ENCODE measurements around the gene DIPK1A.

GRCh38 chr1:92998821-92999220 is 37.6 kb upstream of the DIPK1A start:
- TF ChIP-seq CTCF (IDR thresholded peaks at IDR 0.05) (no peak), EZH2 (IDR thresholded peaks at IDR 0.05) (no peak), EZH2phosphoT487 (IDR thresholded peaks at IDR 0.05) (no peak)

Data from neural progenitor cell (in vitro differentiated cells).